Measurements from ENCODE around the gene TSEN54. TPM values are rescaled to one million over a fixed set of nuclear protein-coding genes. Genes with fewer than 3 reads are reported as not detected.

TSEN54 gene
- polyA plus RNA-seq, 1 of the 3 experiments (the other 2 are of a cell fraction), result 29.8 TPM

GRCh38 chr17:75572713-75573539 is 56.6 kb downstream of the TSEN54 start (continued):
- TF ChIP-seq, protein P1, sequence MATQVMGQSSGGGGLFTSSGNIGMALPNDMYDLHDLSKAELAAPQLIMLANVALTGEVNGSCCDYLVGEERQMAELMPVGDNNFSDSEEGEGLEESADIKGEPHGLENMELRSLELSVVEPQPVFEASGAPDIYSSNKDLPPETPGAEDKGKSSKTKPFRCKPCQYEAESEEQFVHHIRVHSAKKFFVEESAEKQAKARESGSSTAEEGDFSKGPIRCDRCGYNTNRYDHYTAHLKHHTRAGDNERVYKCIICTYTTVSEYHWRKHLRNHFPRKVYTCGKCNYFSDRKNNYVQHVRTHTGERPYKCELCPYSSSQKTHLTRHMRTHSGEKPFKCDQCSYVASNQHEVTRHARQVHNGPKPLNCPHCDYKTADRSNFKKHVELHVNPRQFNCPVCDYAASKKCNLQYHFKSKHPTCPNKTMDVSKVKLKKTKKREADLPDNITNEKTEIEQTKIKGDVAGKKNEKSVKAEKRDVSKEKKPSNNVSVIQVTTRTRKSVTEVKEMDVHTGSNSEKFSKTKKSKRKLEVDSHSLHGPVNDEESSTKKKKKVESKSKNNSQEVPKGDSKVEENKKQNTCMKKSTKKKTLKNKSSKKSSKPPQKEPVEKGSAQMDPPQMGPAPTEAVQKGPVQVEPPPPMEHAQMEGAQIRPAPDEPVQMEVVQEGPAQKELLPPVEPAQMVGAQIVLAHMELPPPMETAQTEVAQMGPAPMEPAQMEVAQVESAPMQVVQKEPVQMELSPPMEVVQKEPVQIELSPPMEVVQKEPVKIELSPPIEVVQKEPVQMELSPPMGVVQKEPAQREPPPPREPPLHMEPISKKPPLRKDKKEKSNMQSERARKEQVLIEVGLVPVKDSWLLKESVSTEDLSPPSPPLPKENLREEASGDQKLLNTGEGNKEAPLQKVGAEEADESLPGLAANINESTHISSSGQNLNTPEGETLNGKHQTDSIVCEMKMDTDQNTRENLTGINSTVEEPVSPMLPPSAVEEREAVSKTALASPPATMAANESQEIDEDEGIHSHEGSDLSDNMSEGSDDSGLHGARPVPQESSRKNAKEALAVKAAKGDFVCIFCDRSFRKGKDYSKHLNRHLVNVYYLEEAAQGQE (IDR thresholded peaks at IDR 0.05; ENCODE audit: low read depth, low read length), result no peak
- TF ChIP-seq, protein P2, sequence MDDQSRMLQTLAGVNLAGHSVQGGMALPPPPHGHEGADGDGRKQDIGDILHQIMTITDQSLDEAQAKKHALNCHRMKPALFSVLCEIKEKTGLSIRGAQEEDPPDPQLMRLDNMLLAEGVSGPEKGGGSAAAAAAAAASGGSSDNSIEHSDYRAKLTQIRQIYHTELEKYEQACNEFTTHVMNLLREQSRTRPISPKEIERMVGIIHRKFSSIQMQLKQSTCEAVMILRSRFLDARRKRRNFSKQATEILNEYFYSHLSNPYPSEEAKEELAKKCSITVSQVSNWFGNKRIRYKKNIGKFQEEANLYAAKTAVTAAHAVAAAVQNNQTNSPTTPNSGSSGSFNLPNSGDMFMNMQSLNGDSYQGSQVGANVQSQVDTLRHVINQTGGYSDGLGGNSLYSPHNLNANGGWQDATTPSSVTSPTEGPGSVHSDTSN (IDR thresholded peaks at IDR 0.05), result no peak
- TF ChIP-seq EZH2phosphoT487 (IDR thresholded peaks at IDR 0.05; ENCODE audit: borderline replicate concordance, low read depth) (no peak), TEAD4 (IDR thresholded peaks at IDR 0.05; ENCODE audit: borderline replicate concordance, insufficient read depth) (no peak)

DNA sequence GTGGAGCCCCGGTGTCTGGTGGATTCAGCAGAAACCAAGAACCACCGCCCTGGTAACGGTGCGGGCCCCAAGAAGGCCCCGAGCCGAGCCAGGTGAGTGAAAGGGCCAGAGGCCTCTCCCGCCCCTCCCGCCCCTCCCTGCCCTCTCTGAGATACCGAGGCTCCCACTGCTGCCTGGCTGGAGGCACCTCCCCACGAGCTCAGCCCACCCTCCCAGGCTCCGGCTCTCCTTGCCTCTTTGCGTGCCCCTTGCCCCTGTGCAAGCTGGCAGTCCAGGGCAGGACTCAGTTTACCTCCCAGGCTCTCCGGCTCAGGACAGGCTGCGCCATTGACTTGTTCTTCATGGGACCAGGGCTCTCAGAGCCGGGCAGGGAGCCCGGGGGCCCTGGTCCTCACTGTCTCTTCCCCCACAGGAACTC is 57.2 kb downstream of the TSEN54 start:
- TF ChIP-seq JUND (IDR thresholded peaks at IDR 0.05) (no peak), RAD21 (IDR thresholded peaks at IDR 0.05; ENCODE audit: low read length) (no peak), MXI1 (IDR thresholded peaks at IDR 0.05; ENCODE audit: low read depth, low read length) (no peak), GABPA (IDR thresholded peaks at IDR 0.05; ENCODE audit: low read depth) (no peak), FOXJ3 (CRISPR knock-in tag; IDR thresholded peaks at IDR 0.05) (no peak), FOSL2 (IDR thresholded peaks at IDR 0.05; ENCODE audit: borderline replicate concordance, low read depth) (no peak), TEAD4 (IDR thresholded peaks at IDR 0.05; ENCODE audit: borderline replicate concordance, insufficient read depth) (no peak), NRF1 (IDR thresholded peaks at IDR 0.05; ENCODE audit: low read depth, low read length) (no peak), ELF1 (IDR thresholded peaks at IDR 0.05) (no peak), SIN3A (IDR thresholded peaks at IDR 0.05; ENCODE audit: borderline replicate concordance, low read depth, low read length) (no peak), GATA2 (CRISPR knock-in tag; IDR thresholded peaks at IDR 0.05) (no peak)
- TF ChIP-seq, protein P3, sequence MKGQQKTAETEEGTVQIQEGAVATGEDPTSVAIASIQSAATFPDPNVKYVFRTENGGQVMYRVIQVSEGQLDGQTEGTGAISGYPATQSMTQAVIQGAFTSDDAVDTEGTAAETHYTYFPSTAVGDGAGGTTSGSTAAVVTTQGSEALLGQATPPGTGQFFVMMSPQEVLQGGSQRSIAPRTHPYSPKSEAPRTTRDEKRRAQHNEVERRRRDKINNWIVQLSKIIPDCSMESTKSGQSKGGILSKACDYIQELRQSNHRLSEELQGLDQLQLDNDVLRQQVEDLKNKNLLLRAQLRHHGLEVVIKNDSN (IDR thresholded peaks at IDR 0.05; ENCODE audit: borderline replicate concordance, low read depth), result no peak
- TF ChIP-seq, protein P4, sequence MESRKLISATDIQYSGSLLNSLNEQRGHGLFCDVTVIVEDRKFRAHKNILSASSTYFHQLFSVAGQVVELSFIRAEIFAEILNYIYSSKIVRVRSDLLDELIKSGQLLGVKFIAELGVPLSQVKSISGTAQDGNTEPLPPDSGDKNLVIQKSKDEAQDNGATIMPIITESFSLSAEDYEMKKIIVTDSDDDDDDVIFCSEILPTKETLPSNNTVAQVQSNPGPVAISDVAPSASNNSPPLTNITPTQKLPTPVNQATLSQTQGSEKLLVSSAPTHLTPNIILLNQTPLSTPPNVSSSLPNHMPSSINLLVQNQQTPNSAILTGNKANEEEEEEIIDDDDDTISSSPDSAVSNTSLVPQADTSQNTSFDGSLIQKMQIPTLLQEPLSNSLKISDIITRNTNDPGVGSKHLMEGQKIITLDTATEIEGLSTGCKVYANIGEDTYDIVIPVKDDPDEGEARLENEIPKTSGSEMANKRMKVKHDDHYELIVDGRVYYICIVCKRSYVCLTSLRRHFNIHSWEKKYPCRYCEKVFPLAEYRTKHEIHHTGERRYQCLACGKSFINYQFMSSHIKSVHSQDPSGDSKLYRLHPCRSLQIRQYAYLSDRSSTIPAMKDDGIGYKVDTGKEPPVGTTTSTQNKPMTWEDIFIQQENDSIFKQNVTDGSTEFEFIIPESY (IDR thresholded peaks at IDR 0.05; ENCODE audit: borderline replicate concordance, low read depth), result no peak
- TF ChIP-seq, protein P2 (IDR thresholded peaks at IDR 0.05), result no peak
- TF ChIP-seq, protein P1 (IDR thresholded peaks at IDR 0.05; ENCODE audit: low read depth, low read length), result no peak
- no peak overlapping the region for H3K4me3 ChIP-seq (ENCODE audit: low read depth in 2 of 2, low read length in 1 of 2)
- H4K20me1 ChIP-seq (ENCODE audit: insufficient read depth), result no peaks in the 10 kb centered on the region
- H3K4me1 ChIP-seq (ENCODE audit: control insufficient read depth in 1 of 2, insufficient read depth in 2 of 2, low read depth in 1 of 2, low read length in 1 of 2), result no peaks in the 10 kb centered on the region; a peak in 1 of 4 replicates
- no peak overlapping the region for H2AFZ ChIP-seq (ENCODE audit: low read depth)
- no peaks in the 10 kb centered on the region for H3K9me2 ChIP-seq
- H3K27me3 ChIP-seq (ENCODE audit: insufficient read depth), result no peaks in the 10 kb centered on the region
- 82% methylated on average over 14 of the region's 16 CpGs for WGBS (ENCODE audit: low lambda C conversion rate)
- no peaks in the 10 kb centered on the region for H3K9me3 ChIP-seq
- POLR2A ChIA-PET, result no interaction called here
- CTCF ChIA-PET, result interaction anchor here (1.0 to 1.5 kb wide), 2 partner anchors 15 to 24 kb away, joined by 3 to 4 read pairs; no protein-coding TSS in a partner anchor
- H3K36me3 ChIP-seq (replicated peaks in 1 of 2; ENCODE audit: control insufficient read depth in 1 of 2, insufficient read depth in 2 of 2, low read length in 1 of 2), result no peaks in the 10 kb centered on the region
- no peak overlapping the region for H3K9ac ChIP-seq
- H3K27ac ChIP-seq (ENCODE audit: low read depth in 2 of 2, low read length in 1 of 2), result no peak overlapping the region
- no peaks in the 10 kb centered on the region for H3F3A ChIP-seq (replicated peaks; ENCODE audit: insufficient read depth)
- DNase-seq, result no peak
- H3K79me2 ChIP-seq (ENCODE audit: insufficient read depth), result no peaks in the 10 kb centered on the region
- H3K4me2 ChIP-seq, result no peak overlapping the region
